ENCODE measurements around the gene RERE.
"Not testable (repeated sequence)": the region's sequence is repeated elsewhere in the genome, so short reads cannot be mapped to it uniquely, and the experiment has no call there.

- not testable (repeated sequence) for TF ChIP-seq POLR2AphosphoS5, POLR2A (IDR thresholded peaks at IDR 0.05; ENCODE audit: low read depth, low read length)
These were observed 195.6 kb downstream of the RERE start for GRCh38 chr1:8621785-8622348.
